ENCODE data around the gene PID1. TPM values are rescaled to one million over a fixed set of nuclear protein-coding genes. Genes with fewer than 3 reads are reported as not detected.

The PID1 gene
- total and polyA plus RNA-seq, 4 donors: 17.0 to 45.7 (median 30.0) TPM

- Histone ChIP-seq H3K36me3 (ENCODE audit: control insufficient read depth in 4 of 4, insufficient read depth in 4 of 4, low read length in 4 of 4) (no peaks in the 10 kb centered on the region), H3K4me1 (ENCODE audit: control insufficient read depth in 5 of 5, insufficient read depth in 5 of 5, low read length in 5 of 5) (peaks cover 0 to 9% (median 0%) of the 10 kb centered on the region in 5 donors), H3K4me3 (no peak overlapping the region), H3K27me3 (ENCODE audit: control insufficient read depth in 3 of 3, insufficient read depth in 3 of 3, low read length in 2 of 3) (no peaks in the 10 kb centered on the region), H3K9ac (ENCODE audit: insufficient read depth in 1 of 2, low read length in 2 of 2) (no peak overlapping the region), H3K9me3 (ENCODE audit: control insufficient read depth in 4 of 4, insufficient read depth in 3 of 4, low read length in 3 of 4) (peaks cover 0 to 6% (median 2%) of the 10 kb centered on the region in 4 donors), H3K27ac (ENCODE audit: low read depth in 1 of 2, low read length in 1 of 2) (no peak overlapping the region)
- no peak for ATAC-seq (ENCODE audit: insufficient read depth, low FRiP score)
- WGBS, 2 donors: 80 to 89% methylated on average over 4 of the region's 4 CpGs
- no peak for DNase-seq
- no peak for TF ChIP-seq CTCF (IDR thresholded peaks at IDR 0.05; ENCODE audit: control extremely low read depth, extremely low read depth)
These were observed 60.4 kb downstream of the PID1 start for GRCh38 chr2:229210641-229211040.

DNA sequence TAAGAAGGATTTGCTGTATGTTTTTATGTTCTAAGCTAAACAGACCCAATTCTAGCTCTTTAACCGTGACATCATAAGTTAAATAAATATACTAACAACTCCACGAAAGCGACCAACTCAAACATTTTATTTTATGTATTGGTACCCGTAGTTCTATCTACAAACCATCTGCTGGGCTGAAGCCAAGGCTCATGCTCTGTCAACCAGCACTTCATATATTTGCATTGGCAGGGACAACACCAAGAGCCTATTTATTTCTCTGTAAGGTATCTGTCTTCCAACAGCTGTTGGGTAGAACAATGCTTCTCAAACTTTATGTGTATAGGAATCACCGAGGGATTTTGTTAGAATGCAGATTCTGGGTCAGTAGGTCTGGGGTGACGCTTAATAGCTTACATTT, 64.5 kb downstream of the PID1 start:
- ATAC-seq (ENCODE audit: insufficient read depth, low FRiP score): no peak
- DNase-seq: peak in 1 of 3 donors; percentile 16
- H3K4me3 ChIP-seq: no peak overlapping the region
- no peak for TF ChIP-seq CTCF (IDR thresholded peaks at IDR 0.05; ENCODE audit: control extremely low read depth, extremely low read depth)
- no peak overlapping the region for H3K9ac ChIP-seq (ENCODE audit: insufficient read depth in 1 of 2, low read length in 2 of 2)
- H3K4me1 ChIP-seq (ENCODE audit: control insufficient read depth in 5 of 5, insufficient read depth in 5 of 5, low read length in 5 of 5): peaks cover 0 to 19% (median 1%) of the 10 kb centered on the region in 5 donors
- H3K36me3 ChIP-seq (ENCODE audit: control insufficient read depth in 4 of 4, insufficient read depth in 4 of 4, low read length in 4 of 4): no peaks in the 10 kb centered on the region
- no peak overlapping the region for H3K27ac ChIP-seq (ENCODE audit: low read depth in 1 of 2, low read length in 1 of 2)
- no peaks in the 10 kb centered on the region for H3K27me3 ChIP-seq (ENCODE audit: control insufficient read depth in 3 of 3, insufficient read depth in 3 of 3, low read length in 2 of 3)
- WGBS, 2 donors: 71 to 78% methylated on average over 6 of the region's 6 CpGs
- H3K9me3 ChIP-seq (ENCODE audit: control insufficient read depth in 4 of 4, insufficient read depth in 3 of 4, low read length in 3 of 4): peaks cover 0 to 6% (median 2%) of the 10 kb centered on the region in 4 donors

- Histone ChIP-seq H3K9ac (ENCODE audit: insufficient read depth in 1 of 2, low read length in 2 of 2) (no peak overlapping the region), H3K27ac (ENCODE audit: low read depth in 1 of 2, low read length in 1 of 2) (no peak overlapping the region), H3K4me3 (no peak overlapping the region), H3K4me1 (ENCODE audit: control insufficient read depth in 5 of 5, insufficient read depth in 5 of 5, low read length in 5 of 5) (peaks cover 0 to 19% (median 1%) of the 10 kb centered on the region in 5 donors), H3K27me3 (ENCODE audit: control insufficient read depth in 3 of 3, insufficient read depth in 3 of 3, low read length in 2 of 3) (no peaks in the 10 kb centered on the region), H3K9me3 (ENCODE audit: control insufficient read depth in 4 of 4, insufficient read depth in 3 of 4, low read length in 3 of 4) (peaks cover 0 to 6% (median 2%) of the 10 kb centered on the region in 4 donors), H3K36me3 (ENCODE audit: control insufficient read depth in 4 of 4, insufficient read depth in 4 of 4, low read length in 4 of 4) (no peaks in the 10 kb centered on the region)
- DNase-seq: peak; percentile 35 to 84 (median 77)
- TF ChIP-seq CTCF (IDR thresholded peaks at IDR 0.05; ENCODE audit: control extremely low read depth, extremely low read depth): no peak
- WGBS, 2 donors: 81 to 83% methylated on average over 5 of the region's 5 CpGs
- no peak for ATAC-seq (ENCODE audit: insufficient read depth, low FRiP score)
These were observed 65.4 kb downstream of the PID1 start for GRCh38 chr2:229205704-229206103.

DNA sequence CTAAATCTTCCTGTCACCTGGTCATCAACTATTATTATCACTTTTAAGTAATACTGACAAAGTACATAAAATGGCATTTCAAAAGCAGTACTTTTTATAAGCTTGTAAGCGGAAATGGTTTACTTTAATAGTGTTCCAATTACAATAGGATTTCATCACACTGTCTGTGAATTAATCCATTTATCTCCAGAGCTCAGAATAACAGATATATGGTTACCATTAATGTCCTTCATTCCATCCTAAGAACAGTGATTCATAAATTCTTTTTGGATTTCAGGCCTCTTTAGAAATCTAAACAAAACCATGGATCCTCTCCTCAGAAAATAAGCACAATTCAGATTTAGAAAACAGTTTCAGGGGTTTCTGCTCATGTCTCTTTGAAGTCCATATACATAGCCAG, 68.4 kb downstream of the PID1 start:
- H3K9me3 ChIP-seq (ENCODE audit: control insufficient read depth in 4 of 4, insufficient read depth in 3 of 4, low read length in 3 of 4): no peaks in the 10 kb centered on the region
- no peaks in the 10 kb centered on the region for H3K27me3 ChIP-seq (ENCODE audit: control insufficient read depth in 3 of 3, insufficient read depth in 3 of 3, low read length in 2 of 3)

More for the DNA sequence above, 68.4 kb downstream of the PID1 start:
- 93 to 97% methylated on average over 1 of the region's 1 CpG for WGBS, 2 donors
- Histone ChIP-seq H3K27ac (ENCODE audit: low read depth in 1 of 2, low read length in 1 of 2) (no peak overlapping the region), H3K9ac (ENCODE audit: insufficient read depth in 1 of 2, low read length in 2 of 2) (no peak overlapping the region), H3K4me3 (no peak overlapping the region), H3K36me3 (ENCODE audit: control insufficient read depth in 4 of 4, insufficient read depth in 4 of 4, low read length in 4 of 4) (no peaks in the 10 kb centered on the region), H3K4me1 (ENCODE audit: control insufficient read depth in 5 of 5, insufficient read depth in 5 of 5, low read length in 5 of 5) (peaks cover 0 to 19% (median 1%) of the 10 kb centered on the region in 5 donors)
- DNase-seq (no peak), ATAC-seq (ENCODE audit: insufficient read depth, low FRiP score) (no peak)
- no peak for TF ChIP-seq CTCF (IDR thresholded peaks at IDR 0.05; ENCODE audit: control extremely low read depth, extremely low read depth)
